22Rv1 (cell line): Measurements from ENCODE around the gene HES1.
"Not testable (repeated sequence)": the region's sequence is repeated elsewhere in the genome, so short reads cannot be mapped to it uniquely, and the experiment has no call there.

Experiments
- H3K27ac ChIP-seq: fragments of 450-650 bp; 2 replicates; pipeline ENCODE4 v1.5.1; 2017
- ZFX ChIP-seq: fragments of 450-650 bp; IDR thresholded peaks from 2 replicates; pipeline ENCODE4 v1.6.1; 2017; ENCODE audit warnings: antibody characterized with exemption, borderline replicate concordance
- TF ChIP-seq, protein P1 (sequence below): fragments of 450-650 bp; IDR thresholded peaks from 2 replicates; pipeline ENCODE4 v1.5.1; 2017; ENCODE audit warnings: mild to moderate bottlenecking

Gene HES1

DNA sequence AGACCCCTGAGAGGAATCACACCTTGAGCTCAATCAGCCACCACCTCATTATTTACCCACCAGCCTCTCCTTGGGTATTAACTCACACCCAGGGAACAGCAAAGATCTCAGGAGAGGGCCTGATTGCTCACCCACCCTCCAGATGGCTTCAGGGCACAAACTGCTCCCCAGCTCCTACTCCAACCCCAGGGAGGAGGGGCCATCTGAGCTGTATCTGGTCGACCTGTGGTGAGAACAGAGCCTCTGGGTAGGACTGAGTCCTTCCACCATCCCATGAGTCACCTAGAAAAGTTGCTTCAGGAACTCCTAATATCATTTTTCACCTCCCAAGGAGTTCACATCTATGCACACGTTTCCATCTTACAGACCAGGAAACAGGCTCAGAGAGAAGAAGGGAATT lies 44.8 kb upstream of the HES1 start:
- TF ChIP-seq, protein P1, sequence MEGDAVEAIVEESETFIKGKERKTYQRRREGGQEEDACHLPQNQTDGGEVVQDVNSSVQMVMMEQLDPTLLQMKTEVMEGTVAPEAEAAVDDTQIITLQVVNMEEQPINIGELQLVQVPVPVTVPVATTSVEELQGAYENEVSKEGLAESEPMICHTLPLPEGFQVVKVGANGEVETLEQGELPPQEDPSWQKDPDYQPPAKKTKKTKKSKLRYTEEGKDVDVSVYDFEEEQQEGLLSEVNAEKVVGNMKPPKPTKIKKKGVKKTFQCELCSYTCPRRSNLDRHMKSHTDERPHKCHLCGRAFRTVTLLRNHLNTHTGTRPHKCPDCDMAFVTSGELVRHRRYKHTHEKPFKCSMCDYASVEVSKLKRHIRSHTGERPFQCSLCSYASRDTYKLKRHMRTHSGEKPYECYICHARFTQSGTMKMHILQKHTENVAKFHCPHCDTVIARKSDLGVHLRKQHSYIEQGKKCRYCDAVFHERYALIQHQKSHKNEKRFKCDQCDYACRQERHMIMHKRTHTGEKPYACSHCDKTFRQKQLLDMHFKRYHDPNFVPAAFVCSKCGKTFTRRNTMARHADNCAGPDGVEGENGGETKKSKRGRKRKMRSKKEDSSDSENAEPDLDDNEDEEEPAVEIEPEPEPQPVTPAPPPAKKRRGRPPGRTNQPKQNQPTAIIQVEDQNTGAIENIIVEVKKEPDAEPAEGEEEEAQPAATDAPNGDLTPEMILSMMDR = no peak
- no peak for TF ChIP-seq ZFX
- no peak overlapping the region for H3K27ac ChIP-seq

DNA sequence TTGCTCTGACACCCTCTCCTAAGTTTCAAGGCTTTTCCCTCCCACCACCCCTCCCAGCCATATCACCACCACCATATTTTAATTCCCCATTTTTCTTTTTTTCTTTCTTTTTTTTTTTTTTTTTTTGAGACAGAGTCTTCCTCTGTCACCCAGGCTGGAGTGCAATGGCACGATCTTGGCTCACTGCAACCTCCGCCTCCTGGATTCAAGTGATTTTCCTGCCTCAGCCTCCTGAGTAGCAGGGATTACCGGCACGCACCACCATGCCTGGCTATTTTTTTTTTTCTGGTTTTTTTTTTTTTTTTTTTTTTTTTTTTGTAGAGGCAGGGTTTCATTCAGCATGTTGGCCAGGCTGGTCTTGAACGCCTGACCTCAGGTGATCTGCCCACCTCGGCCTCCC lies 44.1 kb upstream of the HES1 start:
- not testable (repeated sequence) for H3K27ac ChIP-seq

DNA sequence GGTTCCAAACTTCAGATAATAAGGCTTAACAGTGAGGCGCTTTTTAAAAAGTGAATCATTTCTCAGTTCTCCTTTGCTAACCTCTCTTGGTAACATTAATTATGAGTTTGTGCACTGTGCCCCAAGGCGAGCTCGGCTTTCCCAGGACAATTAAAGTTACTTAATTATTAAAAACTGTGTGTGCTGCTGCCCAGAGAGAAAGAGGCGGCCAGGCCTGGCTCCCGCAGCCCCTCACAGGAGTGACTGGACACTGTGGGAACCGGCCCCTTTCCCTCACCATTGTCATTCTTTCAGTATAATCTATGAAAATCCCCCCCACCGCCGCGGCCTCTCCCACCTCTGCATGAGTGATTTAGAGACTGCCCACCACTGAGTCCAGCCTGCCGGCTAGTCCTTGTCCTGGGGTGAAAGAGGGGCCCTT lies 43.1 kb upstream of the HES1 start:
- no peak for TF ChIP-seq ZFX
- TF ChIP-seq, protein P1 = no peak
- H3K27ac ChIP-seq = no peak overlapping the region

DNA sequence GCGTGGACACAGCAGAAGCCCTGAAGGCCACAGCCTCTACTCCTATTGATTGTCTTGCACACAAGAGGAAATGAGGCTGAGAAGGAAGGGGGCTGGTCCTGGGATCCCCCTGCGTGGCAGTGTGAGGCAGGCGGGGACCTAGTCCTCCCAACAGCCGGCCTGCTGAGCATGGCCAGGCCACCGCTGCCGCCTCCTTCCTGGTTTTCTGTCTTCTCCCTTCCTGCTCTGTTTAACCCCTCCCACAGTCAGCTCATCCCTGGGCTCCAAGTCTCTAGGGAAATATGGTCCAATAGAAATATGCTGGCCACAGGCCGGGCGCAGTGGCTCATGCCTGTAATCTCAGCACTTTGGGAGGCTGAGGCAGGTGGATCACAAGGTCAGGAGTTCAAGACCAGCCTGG lies 42.1 kb upstream of the HES1 start:
- H3K27ac ChIP-seq = no peak overlapping the region
- TF ChIP-seq, protein P1 = no peak
- no peak for TF ChIP-seq ZFX

DNA sequence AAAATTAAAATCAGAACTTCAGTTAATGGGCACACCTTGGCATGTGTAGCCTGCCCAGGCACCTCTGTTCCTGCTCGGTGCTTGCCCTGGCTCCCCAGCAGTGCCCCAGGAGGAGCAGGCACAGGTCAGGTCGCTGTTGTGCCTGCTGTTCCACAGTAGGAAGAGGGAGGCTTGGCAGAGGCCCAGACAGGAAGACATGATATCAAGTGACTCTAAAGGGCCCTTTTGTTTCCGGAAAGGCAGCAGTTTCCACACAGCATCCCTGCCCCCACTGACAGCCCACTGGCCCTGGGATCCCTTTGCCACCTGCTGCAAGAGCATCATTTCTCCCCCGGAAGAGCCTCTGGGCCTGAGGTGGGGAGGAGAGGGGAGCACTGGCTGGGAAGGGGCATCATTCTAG lies 40.5 kb upstream of the HES1 start:
- H3K27ac ChIP-seq = 0 out of 2 replicates have a peak overlapping the region, but pooled peaks have one; percentile 3
- TF ChIP-seq ZFX = no peak
- TF ChIP-seq, protein P1 = no peak

DNA sequence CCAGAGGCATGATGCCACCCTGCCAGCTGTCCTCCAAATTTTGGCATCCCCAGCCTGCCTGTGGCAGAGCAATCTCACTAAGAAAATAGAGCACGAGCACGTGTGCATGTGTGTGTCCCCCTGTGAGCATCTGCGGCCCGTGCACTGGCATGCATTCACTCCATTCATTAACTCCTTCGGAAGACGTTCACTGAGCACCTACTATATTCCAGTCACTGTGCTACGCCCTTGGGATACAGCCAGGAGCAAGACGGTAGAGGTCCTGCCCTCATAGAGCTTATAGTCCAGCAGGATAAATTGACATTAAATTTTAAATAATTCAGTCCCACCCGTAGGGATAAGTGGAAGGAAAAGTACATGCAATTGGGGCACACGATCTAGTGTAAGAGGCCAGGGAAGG lies 40.0 kb upstream of the HES1 start:
- no peak overlapping the region for H3K27ac ChIP-seq
- TF ChIP-seq, protein P1 = no peak

DNA sequence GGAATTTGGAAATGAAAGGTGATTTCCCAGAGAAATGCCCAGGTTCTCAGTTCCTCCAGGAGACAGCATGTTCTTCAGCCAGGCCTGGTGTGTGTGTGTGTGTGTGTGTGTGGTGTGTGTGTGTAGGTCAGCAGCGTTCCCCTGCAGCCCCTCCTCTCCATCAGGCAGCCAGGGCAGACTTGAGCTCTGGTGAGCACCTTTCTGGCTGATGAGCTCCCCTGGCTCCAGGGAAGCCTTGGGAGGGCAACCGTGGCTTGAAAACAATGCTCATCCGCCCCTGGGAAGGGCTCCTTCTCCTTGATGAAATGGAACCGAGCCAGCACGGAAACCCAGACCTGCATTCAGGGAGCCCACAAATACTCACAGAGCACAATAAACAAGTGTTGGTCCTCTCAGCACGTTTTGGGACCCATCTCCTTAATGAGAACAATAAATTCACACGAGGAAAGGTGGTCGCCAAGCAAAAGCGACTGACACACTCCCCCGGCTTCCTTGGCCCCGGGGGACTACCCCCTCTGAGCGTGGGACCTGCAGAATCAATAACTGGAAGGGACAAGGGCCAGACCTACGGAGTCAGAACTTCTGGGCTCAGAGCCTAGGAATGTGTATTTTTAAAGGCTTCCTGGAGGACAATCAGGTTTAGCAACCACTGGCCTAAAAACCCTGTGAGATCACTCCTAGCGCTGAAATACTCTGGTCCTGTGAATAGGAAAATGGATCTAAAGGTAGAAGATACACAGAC lies 38.6 kb upstream of the HES1 start:
- H3K27ac ChIP-seq = peak overlapping the region; percentile 23
- TF ChIP-seq, protein P1 = no peak
- TF ChIP-seq ZFX = no peak
